Endometrium (tissue), 2 donors: ENCODE results near the gene MMP2.

Experiments used
- FAIRE-seq: peaks from 2 replicates; lab custom pipeline; 2012; peaks lifted over from hg19 to GRCh38; lab: Jason Lieb, UNC
- donor health status: control.
- donor health status: control.

Gene MMP2

GRCh38 chr16:55513616-55514015 lies 34.6 kb downstream of the MMP2 start:
- FAIRE-seq = no peak

- FAIRE-seq = no peak
Measured at GRCh38 chr16:55515111-55515510, 36.1 kb downstream of the MMP2 start.

GRCh38 chr16:55521792-55522191 lies 42.8 kb downstream of the MMP2 start:
- FAIRE-seq = no peak

- FAIRE-seq = peak; percentile 61
Measured at GRCh38 chr16:55526441-55526840, 47.4 kb downstream of the MMP2 start.

- no peak for FAIRE-seq
Measured at GRCh38 chr16:55527885-55528284, 48.9 kb downstream of the MMP2 start.

GRCh38 chr16:55529018-55529417 lies 50.0 kb downstream of the MMP2 start:
- no peak for FAIRE-seq

GRCh38 chr16:55530316-55530856 lies 51.4 kb downstream of the MMP2 start:
- FAIRE-seq = no peak

GRCh38 chr16:55532227-55532626 lies 53.2 kb downstream of the MMP2 start:
- no peak for FAIRE-seq

GRCh38 chr16:55534756-55535155 lies 55.8 kb downstream of the MMP2 start:
- FAIRE-seq = no peak

- no peak for FAIRE-seq
Measured at GRCh38 chr16:55539049-55539448, 60.1 kb downstream of the MMP2 start.

- FAIRE-seq = peak; percentile 8
Measured at GRCh38 chr16:55539488-55539887, 60.5 kb downstream of the MMP2 start.

- no peak for FAIRE-seq
Measured at GRCh38 chr16:55540221-55540620, 61.2 kb downstream of the MMP2 start.

GRCh38 chr16:55542459-55543082 lies 63.6 kb downstream of the MMP2 start:
- FAIRE-seq = no peak

- peak; percentile 97 for FAIRE-seq
Measured at GRCh38 chr16:55543472-55543871, 64.5 kb downstream of the MMP2 start.

GRCh38 chr16:55552621-55553020 lies 73.6 kb downstream of the MMP2 start:
- no peak for FAIRE-seq

- no peak for FAIRE-seq
Measured at GRCh38 chr16:55555436-55555835, 76.4 kb downstream of the MMP2 start.
